Retina (tissue), 1 donor: ENCODE results near the gene DCC.

Source experiments
- DNase-seq: peaks from one replicate; pipeline ENCODE4 v3.0.0-alpha.2; 2016

The DCC gene

GRCh38 chr18:53115876-53116585 is 776.0 kb downstream of the DCC start:
- no peak for DNase-seq

GRCh38 chr18:53117851-53118250 is 777.9 kb downstream of the DCC start:
- no peak for DNase-seq

- DNase-seq = no peak
These were observed 786.2 kb downstream of the DCC start for GRCh38 chr18:53126210-53126609.

GRCh38 chr18:53131001-53131400 is 791.0 kb downstream of the DCC start:
- no peak for DNase-seq

GRCh38 chr18:53134711-53135110 is 794.7 kb downstream of the DCC start:
- DNase-seq = no peak

- DNase-seq = peak; percentile 34
These were observed 795.7 kb downstream of the DCC start for GRCh38 chr18:53135654-53136053.

GRCh38 chr18:53139746-53140500 is 799.9 kb downstream of the DCC start:
- no peak for DNase-seq

- DNase-seq = peak; percentile 13
These were observed 802.0 kb downstream of the DCC start for GRCh38 chr18:53142005-53142404.

- no peak for DNase-seq
These were observed 807.5 kb downstream of the DCC start for GRCh38 chr18:53147472-53147871.

GRCh38 chr18:53148123-53148522 is 808.1 kb downstream of the DCC start:
- peak; percentile 30 for DNase-seq

GRCh38 chr18:53152476-53152875 is 812.5 kb downstream of the DCC start:
- no peak for DNase-seq

GRCh38 chr18:53153281-53153680 is 813.3 kb downstream of the DCC start:
- no peak for DNase-seq

GRCh38 chr18:53153800-53154199 is 813.8 kb downstream of the DCC start:
- no peak for DNase-seq

- no peak for DNase-seq
These were observed 825.8 kb downstream of the DCC start for GRCh38 chr18:53165770-53166169.

- no peak for DNase-seq
These were observed 829.3 kb downstream of the DCC start for GRCh38 chr18:53169346-53169745.

- no peak for DNase-seq
These were observed 851.6 kb downstream of the DCC start for GRCh38 chr18:53191634-53192033.

GRCh38 chr18:53193870-53194269 is 853.9 kb downstream of the DCC start:
- peak; percentile 11 for DNase-seq

- DNase-seq = no peak
These were observed 879.9 kb downstream of the DCC start for GRCh38 chr18:53219853-53220252.

GRCh38 chr18:53224128-53224778 is 884.3 kb downstream of the DCC start:
- DNase-seq = no peak

GRCh38 chr18:53225567-53226325 is 885.7 kb downstream of the DCC start:
- DNase-seq = no peak

- no peak for DNase-seq
These were observed 894.6 kb downstream of the DCC start for GRCh38 chr18:53234610-53235009.

- DNase-seq = no peak
These were observed 901.2 kb downstream of the DCC start for GRCh38 chr18:53241161-53241560.

- DNase-seq = no peak
These were observed 913.8 kb downstream of the DCC start for GRCh38 chr18:53253789-53254188.
